T follicular helper cell (primary cell): Measurements from ENCODE around the gene HGF.
"Not testable (repeated sequence)": the region's sequence is repeated elsewhere in the genome, so short reads cannot be mapped to it uniquely, and the experiment has no call there.

ENCODE experiments used
- DNase-seq: peaks from one replicate; pipeline ENCODE4 v3.0.0-alpha.2; 2020; ENCODE audit warnings: low read depth
- total RNA-seq, 2 experiments: gene quantifications; one replicate each; lab custom pipeline; 2026; lab: John Stamatoyannopoulos, UW

The HGF gene
- 0 reads per million in 2 experiments for total RNA-seq

- DNase-seq, result no peak
These were observed at the start of gene HGF for GRCh38 chr7:81769891-81770727. TSS of gene HGF (minus strand) at chr7:81770047. CDS start at chr7:81769971, 76 bp downstream.

GRCh38 chr7:81816312-81816711 is 46.5 kb upstream of the HGF start:
- DNase-seq, result no peak

GRCh38 chr7:81812866-81813476 is 43.1 kb upstream of the HGF start:
- not testable (repeated sequence) for DNase-seq

GRCh38 chr7:81811956-81812865 is 42.4 kb upstream of the HGF start:
- DNase-seq, result no peak

- DNase-seq, result no peak
These were observed 40.8 kb upstream of the HGF start for GRCh38 chr7:81810476-81811155.

- not testable (repeated sequence) for DNase-seq
These were observed 38.5 kb upstream of the HGF start for GRCh38 chr7:81808310-81808709.

- DNase-seq, result no peak
These were observed 33.4 kb upstream of the HGF start for GRCh38 chr7:81803267-81803666.

GRCh38 chr7:81802251-81802650 is 32.4 kb upstream of the HGF start:
- no peak for DNase-seq

GRCh38 chr7:81801532-81801931 is 31.7 kb upstream of the HGF start:
- no peak for DNase-seq

- DNase-seq, result no peak
These were observed 22.0 kb upstream of the HGF start for GRCh38 chr7:81791568-81792518.

GRCh38 chr7:81790686-81791085 is 20.8 kb upstream of the HGF start:
- DNase-seq, result no peak

GRCh38 chr7:81790120-81790500 is 20.3 kb upstream of the HGF start:
- DNase-seq, result no peak

GRCh38 chr7:81789406-81790119 is 19.7 kb upstream of the HGF start:
- DNase-seq, result no peak

GRCh38 chr7:81788246-81788645 is 18.4 kb upstream of the HGF start:
- DNase-seq, result no peak

GRCh38 chr7:81783818-81784217 is 14.0 kb upstream of the HGF start:
- DNase-seq, result no peak

- DNase-seq, result no peak
These were observed 11.3 kb upstream of the HGF start for GRCh38 chr7:81780914-81781693.

- no peak for DNase-seq
These were observed 9.9 kb upstream of the HGF start for GRCh38 chr7:81779706-81780105.

GRCh38 chr7:81777697-81778096 is 7.8 kb upstream of the HGF start:
- DNase-seq, result no peak

GRCh38 chr7:81776948-81777630 is 7.2 kb upstream of the HGF start:
- no peak for DNase-seq
